ENCODE data around the gene PISD. TPM values are rescaled to one million over a fixed set of nuclear protein-coding genes. Genes with fewer than 3 reads are reported as not detected.

Gene PISD
- total and polyA plus RNA-seq, 4 donors: 23.4 to 47.2 (median 33.9) TPM

DNA sequence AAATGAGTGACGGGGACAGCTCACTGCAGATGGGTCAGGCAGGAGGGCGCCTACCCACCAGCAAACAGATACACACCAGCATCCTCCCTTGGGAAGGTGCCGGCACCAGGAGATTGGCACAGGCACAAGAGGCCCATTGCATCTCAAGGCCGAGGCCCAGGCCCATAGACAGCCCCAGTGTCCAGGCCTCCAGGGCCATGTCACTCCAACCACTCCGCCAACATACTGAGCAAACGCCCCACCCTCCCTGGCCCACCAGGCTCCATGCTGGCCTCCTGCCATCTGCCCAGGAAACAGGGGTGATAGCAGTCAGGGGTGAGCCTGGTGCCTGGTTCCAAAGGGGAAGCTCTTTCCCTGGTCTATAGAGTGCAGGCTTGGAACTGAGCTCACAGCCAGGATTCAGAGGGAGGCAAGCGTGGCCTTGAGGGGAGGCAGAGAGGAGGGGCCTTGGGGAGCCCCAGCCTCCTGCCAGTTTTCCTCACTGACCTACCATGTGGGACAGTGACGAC, 34.7 kb downstream of the PISD start:
- 63% methylated on average over 7 of the region's 8 CpGs for WGBS (ENCODE audit: insufficient coverage)
- Histone ChIP-seq H3K9me3 (ENCODE audit: control insufficient read depth, insufficient read depth, low read length) (no peaks in the 10 kb centered on the region), H3K36me3 (ENCODE audit: control insufficient read depth, insufficient read depth, low read length) (peaks cover 53% of the 10 kb centered on the region), H3K27me3 (ENCODE audit: control insufficient read depth, insufficient read depth, low read length) (no peaks in the 10 kb centered on the region), H3K27ac (ENCODE audit: low read depth, low read length) (peak overlapping the region; percentile 67), H3K4me3 (ENCODE audit: low read depth, low read length) (no peak overlapping the region), H3K4me1 (ENCODE audit: control insufficient read depth, insufficient read depth, low read length) (peaks cover 87% of the 10 kb centered on the region)
- DNase-seq (ENCODE audit: low read depth in 4 of 6, low spot score in 6 of 6): no peak

DNA sequence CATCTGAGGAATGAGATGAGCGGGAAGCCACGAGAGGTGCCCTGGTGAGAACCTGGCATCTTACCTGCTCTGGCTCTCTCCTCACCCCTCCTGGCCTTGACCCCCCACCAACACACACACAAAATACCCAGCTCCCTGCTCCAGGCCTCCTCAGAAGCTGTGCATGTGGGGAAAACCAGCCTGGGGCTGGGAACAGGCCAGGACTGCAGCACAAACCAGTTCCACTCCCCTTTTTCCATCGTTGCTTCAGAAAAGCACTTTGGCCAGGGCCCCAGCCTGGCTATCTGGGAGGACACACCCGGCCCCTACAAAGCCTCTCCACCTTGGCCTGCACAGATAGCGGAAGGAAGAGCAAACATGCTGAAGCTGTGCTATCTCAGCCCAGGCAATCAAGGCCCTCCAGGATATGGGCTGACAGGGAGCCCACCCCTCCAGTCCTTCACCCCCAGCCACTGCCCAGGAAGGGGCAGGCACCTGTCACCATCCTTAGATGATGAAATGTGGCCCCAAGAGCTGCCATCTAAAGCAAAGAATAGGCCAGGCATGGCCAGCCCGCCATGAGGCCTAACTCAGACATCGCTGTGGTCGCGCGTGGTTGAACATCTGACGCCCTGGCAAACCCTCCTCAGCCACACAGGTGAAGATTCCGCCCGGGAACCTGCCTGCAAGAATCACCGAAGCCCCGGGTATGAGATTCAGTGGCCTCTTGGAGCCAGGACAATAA, 35.4 kb downstream of the PISD start:
- H3K4me1 ChIP-seq (ENCODE audit: control insufficient read depth, insufficient read depth, low read length): peaks cover 87% of the 10 kb centered on the region
- DNase-seq (ENCODE audit: low read depth in 4 of 6, low spot score in 6 of 6): peak in 1 of 6 donors; percentile 40

DNA sequence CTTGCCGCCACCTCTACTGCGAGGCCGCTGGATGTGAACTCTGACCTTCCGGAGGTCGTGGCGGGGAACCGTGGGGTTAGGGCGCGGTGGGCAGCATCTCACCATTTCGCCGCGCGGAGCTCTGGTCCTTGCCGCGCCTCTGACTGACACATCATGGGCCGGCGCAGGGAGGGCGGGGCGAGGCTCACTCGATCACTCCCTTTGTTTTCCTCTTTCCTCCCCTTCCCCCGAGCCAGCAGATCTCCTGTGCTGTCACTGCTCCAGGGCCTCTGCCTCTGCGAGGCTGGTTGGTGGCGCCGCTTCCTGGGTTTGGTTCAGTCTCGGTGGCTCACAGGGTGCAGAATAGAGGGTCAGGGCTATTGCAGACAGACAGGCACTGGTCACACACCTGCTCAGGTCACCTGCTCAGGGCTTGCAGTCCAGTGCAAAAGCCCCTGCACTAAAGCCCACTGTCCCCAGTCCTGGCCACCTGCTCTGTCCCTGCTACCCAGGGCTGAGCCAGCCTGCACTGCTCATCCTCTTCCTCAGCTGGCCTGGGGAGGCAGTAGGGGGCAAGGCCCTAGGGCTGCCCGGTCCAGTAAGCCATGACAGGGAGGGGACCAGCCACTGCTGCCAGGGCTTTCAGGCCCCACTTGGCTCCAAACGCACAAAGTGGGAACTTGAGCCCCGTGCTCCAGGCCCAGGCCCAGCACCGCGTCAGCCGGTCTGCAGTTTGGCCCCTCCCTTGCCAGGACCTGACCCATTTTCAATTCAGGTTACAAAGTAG, 36.2 kb downstream of the PISD start:
- peak overlapping the region; percentile 18 for H3K4me3 ChIP-seq (ENCODE audit: low read depth, low read length)

More for the DNA sequence above, 35.4 kb downstream of the PISD start:
- H3K4me3 ChIP-seq (ENCODE audit: low read depth, low read length): no peak overlapping the region
- no peaks in the 10 kb centered on the region for H3K27me3 ChIP-seq (ENCODE audit: control insufficient read depth, insufficient read depth, low read length)
- peaks cover 60% of the 10 kb centered on the region for H3K36me3 ChIP-seq (ENCODE audit: control insufficient read depth, insufficient read depth, low read length)
- no peaks in the 10 kb centered on the region for H3K9me3 ChIP-seq (ENCODE audit: control insufficient read depth, insufficient read depth, low read length)
- H3K27ac ChIP-seq (ENCODE audit: low read depth, low read length): peak overlapping the region; percentile 67
- 81% methylated on average over 15 of the region's 15 CpGs for WGBS (ENCODE audit: insufficient coverage)

DNA sequence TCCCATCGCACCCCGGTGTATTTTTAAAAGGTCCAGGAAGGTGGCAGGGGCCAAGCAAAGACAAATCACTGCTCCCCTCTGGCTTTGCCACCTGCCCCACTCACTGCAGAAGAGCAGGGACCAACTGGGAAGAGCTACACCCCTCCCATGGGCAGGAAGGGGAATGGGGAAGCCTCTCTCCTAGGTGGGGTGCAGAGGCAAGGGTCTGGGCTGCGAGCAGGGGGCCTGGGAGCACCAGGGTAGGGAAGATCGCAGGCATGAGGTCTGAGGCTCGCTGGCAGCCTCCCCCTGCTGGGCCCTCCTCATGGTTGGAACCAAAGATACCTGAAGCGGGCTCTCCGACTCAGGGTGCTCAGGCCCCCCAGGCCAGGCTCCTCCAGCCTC, 36.8 kb downstream of the PISD start:
- WGBS (ENCODE audit: insufficient coverage): 57% methylated on average over 7 of the region's 7 CpGs
- Histone ChIP-seq H3K4me1 (ENCODE audit: control insufficient read depth, insufficient read depth, low read length) (peaks cover 77% of the 10 kb centered on the region), H3K9me3 (ENCODE audit: control insufficient read depth, insufficient read depth, low read length) (no peaks in the 10 kb centered on the region), H3K4me3 (ENCODE audit: low read depth, low read length) (peak overlapping the region; percentile 18), H3K27ac (ENCODE audit: low read depth, low read length) (peak overlapping the region; percentile 67), H3K27me3 (ENCODE audit: control insufficient read depth, insufficient read depth, low read length) (no peaks in the 10 kb centered on the region), H3K36me3 (ENCODE audit: control insufficient read depth, insufficient read depth, low read length) (peaks cover 73% of the 10 kb centered on the region)
- no peak for DNase-seq (ENCODE audit: low read depth in 4 of 6, low spot score in 6 of 6)

More for the DNA sequence above, 36.2 kb downstream of the PISD start:
- Histone ChIP-seq H3K9me3 (ENCODE audit: control insufficient read depth, insufficient read depth, low read length) (no peaks in the 10 kb centered on the region), H3K36me3 (ENCODE audit: control insufficient read depth, insufficient read depth, low read length) (peaks cover 67% of the 10 kb centered on the region), H3K27me3 (ENCODE audit: control insufficient read depth, insufficient read depth, low read length) (no peaks in the 10 kb centered on the region), H3K4me1 (ENCODE audit: control insufficient read depth, insufficient read depth, low read length) (peaks cover 80% of the 10 kb centered on the region), H3K27ac (ENCODE audit: low read depth, low read length) (peak overlapping the region; percentile 67)
- 17% methylated on average over 31 of the region's 31 CpGs for WGBS (ENCODE audit: insufficient coverage)
- peak in 2 of 6 donors; percentile 88 to 95 for DNase-seq (ENCODE audit: low read depth in 4 of 6, low spot score in 6 of 6)

DNA sequence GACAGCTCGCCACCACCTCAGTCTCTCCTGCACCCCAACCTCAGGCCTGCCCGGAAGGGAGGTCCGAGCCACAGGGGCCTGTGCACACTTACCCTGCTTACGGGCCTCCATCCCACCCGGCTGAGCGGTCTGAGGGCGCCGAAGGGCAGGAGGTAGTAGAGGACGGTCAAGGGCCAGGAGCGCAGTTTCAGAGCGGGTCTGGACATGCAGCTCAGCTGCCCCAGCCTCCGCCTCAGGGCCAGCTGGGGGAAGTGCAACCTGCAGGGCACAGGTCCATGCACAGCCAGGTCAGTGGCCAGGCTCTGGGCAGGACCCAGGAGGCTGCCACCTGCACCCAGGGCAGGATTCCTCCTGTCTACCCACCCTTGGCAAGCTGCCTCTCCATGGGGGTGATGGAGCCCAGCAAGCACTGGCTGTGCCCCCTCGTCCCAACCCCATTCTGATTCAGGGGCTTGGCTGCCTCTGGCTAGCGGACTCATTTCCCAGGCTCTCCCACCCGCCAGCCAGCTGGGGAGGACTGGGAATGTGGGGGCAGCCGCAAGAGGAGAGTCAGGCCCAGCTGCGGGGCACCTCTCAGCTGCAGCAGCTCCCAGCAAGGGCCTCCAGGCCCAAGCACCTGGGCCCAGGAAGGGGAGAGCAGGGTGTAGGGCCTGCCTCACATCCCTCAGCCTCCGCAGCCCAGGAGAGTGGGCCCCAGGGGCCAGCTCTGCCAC, 38.3 kb downstream of the PISD start:
- H3K4me1 ChIP-seq (ENCODE audit: control insufficient read depth, insufficient read depth, low read length): peaks cover 64% of the 10 kb centered on the region
- no peak overlapping the region for H3K4me3 ChIP-seq (ENCODE audit: low read depth, low read length)

DNA sequence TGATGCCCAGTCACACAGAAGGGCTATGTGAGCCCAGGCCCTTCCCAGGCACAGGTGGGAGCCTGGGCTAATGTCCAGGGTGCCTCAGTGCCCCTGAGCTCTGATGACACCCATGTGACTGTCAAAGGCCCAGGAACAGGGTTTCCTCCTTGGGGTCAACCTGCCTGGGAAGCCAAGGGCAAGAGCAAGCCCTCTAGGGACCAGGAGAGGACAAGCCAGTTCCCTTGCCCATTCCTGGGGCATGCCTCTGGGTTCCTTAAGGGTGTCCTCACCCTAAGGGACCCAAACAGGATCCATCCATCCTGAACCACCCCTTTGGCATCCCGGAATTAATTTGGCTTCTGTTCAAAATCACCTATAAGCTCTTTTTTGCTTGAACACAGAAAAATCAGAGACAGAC, 39.0 kb downstream of the PISD start:
- no peaks in the 10 kb centered on the region for H3K27me3 ChIP-seq (ENCODE audit: control insufficient read depth, insufficient read depth, low read length)
- no peak overlapping the region for H3K4me3 ChIP-seq (ENCODE audit: low read depth, low read length)
- no peak overlapping the region for H3K27ac ChIP-seq (ENCODE audit: low read depth, low read length)
- H3K4me1 ChIP-seq (ENCODE audit: control insufficient read depth, insufficient read depth, low read length): peaks cover 56% of the 10 kb centered on the region
- no peaks in the 10 kb centered on the region for H3K9me3 ChIP-seq (ENCODE audit: control insufficient read depth, insufficient read depth, low read length)
- WGBS (ENCODE audit: insufficient coverage): 88% methylated on average over 1 of the region's 1 CpG
- DNase-seq (ENCODE audit: low read depth in 4 of 6, low spot score in 6 of 6): no peak
- peaks cover 82% of the 10 kb centered on the region for H3K36me3 ChIP-seq (ENCODE audit: control insufficient read depth, insufficient read depth, low read length)

More for the DNA sequence above, 38.3 kb downstream of the PISD start:
- Histone ChIP-seq H3K27ac (ENCODE audit: low read depth, low read length) (peak overlapping the region; percentile 43), H3K27me3 (ENCODE audit: control insufficient read depth, insufficient read depth, low read length) (no peaks in the 10 kb centered on the region), H3K9me3 (ENCODE audit: control insufficient read depth, insufficient read depth, low read length) (no peaks in the 10 kb centered on the region), H3K36me3 (ENCODE audit: control insufficient read depth, insufficient read depth, low read length) (peaks cover 79% of the 10 kb centered on the region)
- 81% methylated on average over 18 of the region's 18 CpGs for WGBS (ENCODE audit: insufficient coverage)
- DNase-seq (ENCODE audit: low read depth in 4 of 6, low spot score in 6 of 6): no peak

DNA sequence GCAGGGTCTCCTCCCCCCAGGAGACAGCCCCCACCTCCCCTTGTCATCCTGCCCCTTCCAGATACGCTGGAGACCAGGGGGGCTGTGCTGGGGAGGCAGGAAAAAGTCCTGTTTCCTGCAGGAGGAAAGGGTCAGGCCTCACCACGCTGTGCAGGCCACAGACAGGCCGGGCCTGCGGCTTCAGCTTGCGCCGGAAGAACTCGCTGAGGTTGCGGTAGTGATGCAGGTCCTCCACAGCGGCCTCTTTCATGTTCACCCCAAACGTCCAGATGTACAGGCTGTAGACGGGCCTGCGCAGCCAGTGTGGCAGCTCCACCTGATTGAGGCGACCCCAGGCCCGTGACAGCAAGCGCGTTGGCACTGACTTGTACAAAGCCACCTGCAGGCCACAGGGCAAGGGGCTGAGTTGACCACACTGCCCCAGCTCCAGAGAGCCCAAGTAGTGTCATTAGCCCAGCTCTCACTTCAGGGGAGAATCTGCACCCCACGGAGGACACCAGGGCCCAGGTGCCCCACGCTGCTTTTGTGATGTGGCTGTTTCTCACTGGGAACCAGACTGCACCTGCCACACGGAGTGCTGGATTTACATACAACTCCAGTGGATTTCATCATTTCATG, 40.4 kb downstream of the PISD start:
- Histone ChIP-seq H3K4me1 (ENCODE audit: control insufficient read depth, insufficient read depth, low read length) (peaks cover 43% of the 10 kb centered on the region), H3K36me3 (ENCODE audit: control insufficient read depth, insufficient read depth, low read length) (peaks cover 87% of the 10 kb centered on the region), H3K27me3 (ENCODE audit: control insufficient read depth, insufficient read depth, low read length) (no peaks in the 10 kb centered on the region), H3K4me3 (ENCODE audit: low read depth, low read length) (no peak overlapping the region), H3K27ac (ENCODE audit: low read depth, low read length) (no peak overlapping the region), H3K9me3 (ENCODE audit: control insufficient read depth, insufficient read depth, low read length) (no peaks in the 10 kb centered on the region)
- no peak for DNase-seq (ENCODE audit: low read depth in 4 of 6, low spot score in 6 of 6)
- 89% methylated on average over 18 of the region's 19 CpGs for WGBS (ENCODE audit: insufficient coverage)

DNA sequence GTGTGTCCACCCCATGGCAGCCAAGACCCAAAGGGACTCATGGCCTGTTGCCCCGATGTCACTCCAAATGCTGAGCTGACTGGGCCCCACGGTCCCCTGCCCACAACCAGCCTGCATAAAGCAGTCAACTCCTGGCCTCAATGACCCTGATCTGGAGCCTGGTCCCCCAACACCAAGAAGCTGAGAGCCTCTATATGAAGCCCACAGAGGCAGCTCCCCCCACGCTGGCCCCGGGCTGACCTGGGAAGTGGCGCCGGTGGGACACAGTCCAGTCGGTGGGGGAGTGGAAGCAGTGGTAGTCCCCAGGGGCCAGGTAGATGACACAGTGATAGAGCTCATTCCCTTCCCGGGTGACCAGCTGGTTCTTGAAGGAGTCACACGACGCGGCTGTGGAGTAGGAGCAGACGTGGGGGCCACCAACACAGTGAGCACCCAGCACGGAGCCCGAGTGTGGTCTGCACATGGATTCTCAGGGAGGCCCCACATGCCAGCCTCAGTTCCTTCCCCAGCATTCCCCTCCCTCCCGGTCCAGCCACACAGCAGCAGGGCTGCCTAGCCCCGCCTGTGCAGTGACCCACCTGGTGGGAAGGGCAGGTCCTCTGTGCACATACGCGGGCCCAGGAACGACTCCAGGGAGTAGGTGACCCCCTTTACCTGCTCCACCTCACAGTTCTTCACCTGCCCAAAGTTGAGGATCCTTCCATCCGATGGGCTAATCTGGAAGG, 41.1 kb downstream of the PISD start:
- 90% methylated on average over 18 of the region's 20 CpGs for WGBS (ENCODE audit: insufficient coverage)
- no peaks in the 10 kb centered on the region for H3K27me3 ChIP-seq (ENCODE audit: control insufficient read depth, insufficient read depth, low read length)
- H3K4me3 ChIP-seq (ENCODE audit: low read depth, low read length): no peak overlapping the region
- peaks cover 89% of the 10 kb centered on the region for H3K36me3 ChIP-seq (ENCODE audit: control insufficient read depth, insufficient read depth, low read length)
- DNase-seq (ENCODE audit: low read depth in 4 of 6, low spot score in 6 of 6): no peak
- no peaks in the 10 kb centered on the region for H3K9me3 ChIP-seq (ENCODE audit: control insufficient read depth, insufficient read depth, low read length)
- H3K4me1 ChIP-seq (ENCODE audit: control insufficient read depth, insufficient read depth, low read length): peaks cover 41% of the 10 kb centered on the region
- no peak overlapping the region for H3K27ac ChIP-seq (ENCODE audit: low read depth, low read length)

Measured in spinal cord (tissue), 10 donors.